Measurements from ENCODE around the gene FAM118B. TPM values are rescaled to one million over a fixed set of nuclear protein-coding genes. Genes with fewer than 3 reads are reported as not detected.

FAM118B gene
- total and polyA plus RNA-seq, 2 of the 4 experiments (the other 2 are of a cell fraction), result 20.0 to 27.2 TPM

GRCh38 chr11:126280595-126280994 lies 69.0 kb downstream of the FAM118B start:
- Histone ChIP-seq H3K36me3 (ENCODE audit: control insufficient read depth, insufficient read depth, low read length) (peaks cover 17% of the 10 kb centered on the region), H4K20me1 (ENCODE audit: insufficient read depth, low read length) (no peaks in the 10 kb centered on the region), H3K4me3 (ENCODE audit: insufficient read depth, low read depth, low read length) (no peak overlapping the region), H4K8ac (ENCODE audit: low read depth in 2 of 2, low read length in 2 of 2) (no peak overlapping the region), H4K5ac (ENCODE audit: low read depth, low read length) (no peak overlapping the region), H2BK20ac (ENCODE audit: low read depth, low read length) (no peak overlapping the region), H2BK5ac (ENCODE audit: low read depth, low read length, poor library complexity, severe bottlenecking) (no peak overlapping the region), H2AK5ac (ENCODE audit: low read depth, low read length) (no peak overlapping the region), H2BK15ac (ENCODE audit: low read depth, low read length) (no peak overlapping the region), H3K14ac (replicated peaks; ENCODE audit: low read depth, low read length) (no peak overlapping the region), H3K4me1 (ENCODE audit: control insufficient read depth, insufficient read depth, low read length) (peaks cover 3% of the 10 kb centered on the region; the same call in 1 of the 2 replicates), H3K27ac (ENCODE audit: insufficient read depth, low read length) (no peak overlapping the region), H3K56ac (ENCODE audit: extremely low read depth, insufficient read depth, low read length) (no peak overlapping the region), H2BK120ac (ENCODE audit: low read depth, low read length) (no peak overlapping the region), H3K9ac (ENCODE audit: low read depth, low read length) (no peak overlapping the region), H4K91ac (ENCODE audit: insufficient read depth, low read depth, low read length) (no peak overlapping the region), H3K18ac (ENCODE audit: low read depth, low read length) (no peak overlapping the region), H3K9me3 (ENCODE audit: control insufficient read depth, insufficient read depth, low read length) (no peaks in the 10 kb centered on the region), H3K4ac (ENCODE audit: low read depth, low read length) (no peak overlapping the region), H3K9me1 (ENCODE audit: insufficient read depth, low read length) (peaks cover 5% of the 10 kb centered on the region; the same call in 1 of the 2 replicates), H3K23ac (ENCODE audit: low read depth, low read length) (no peak overlapping the region), H3K27me3 (ENCODE audit: control insufficient read depth, insufficient read depth, low read length) (no peaks in the 10 kb centered on the region), H3K79me1 (ENCODE audit: low read depth in 1 of 2, low read length in 2 of 2) (peaks cover 4 to 20% of the 10 kb centered on the region in 2 experiments; a peak in 3 of 4 replicates), H3K4me2 (ENCODE audit: low read depth, low read length) (no peak overlapping the region), H2AFZ (replicated peaks; ENCODE audit: low read length, poor library complexity) (no peak overlapping the region), H2AK9ac (replicated peaks; ENCODE audit: low read depth, low read length, poor library complexity) (no peak overlapping the region)
- no TSS peak for BruUV-seq (replicated peaks)
- in situ Hi-C loops (cut with MboI; ENCODE audit: low sequenced_read_pairs), result no loop called here
- CTCF ChIA-PET, result interaction anchor here (0.7 kb wide), 1 partner anchor 1347 kb away, joined by 3 read pairs; no protein-coding TSS in a partner anchor
- no peak for ATAC-seq (ENCODE audit: low read depth)
- TF ChIP-seq FOS (IDR thresholded peaks at IDR 0.05; ENCODE audit: low read depth, low read length) (no peak), CHD1 (IDR thresholded peaks at IDR 0.05; ENCODE audit: low read depth, low read length) (no peak), POLR2A (IDR thresholded peaks at IDR 0.05; ENCODE audit: low read depth, low read length) (no peak), RCOR1 (IDR thresholded peaks at IDR 0.05; ENCODE audit: insufficient replicate concordance, low read length) (no peak), BHLHE40 (IDR thresholded peaks at IDR 0.05; ENCODE audit: low read depth, low read length) (no peak), CEBPB (IDR thresholded peaks at IDR 0.05; ENCODE audit: low read depth, low read length) (no peak), RAD21 (IDR thresholded peaks at IDR 0.05; ENCODE audit: low read length) (no peak), CTCF (conservative IDR thresholded peaks at IDR 0.05; ENCODE audit: low read depth, low read length) (no peak), SMC3 (IDR thresholded peaks at IDR 0.05; ENCODE audit: low read depth, low read length) (no peak), ELK1 (IDR thresholded peaks at IDR 0.05; ENCODE audit: borderline replicate concordance, low read depth, low read length) (no peak)
- POLR2A ChIA-PET (ENCODE audit: unreplicated experiment), result interaction anchor here (0.6 kb wide), 1 partner anchor 68 kb away, joined by 3 read pairs; no protein-coding TSS in a partner anchor
- WGBS, 2 experiments (ENCODE audit: extremely low coverage in 2 of 2, insufficient read length in 1 of 2), result 100% methylated on average over 2 of the region's 5 CpGs; no CpG with 5 or more reads in 1 of the 2 experiments
- dilution Hi-C loops (cut with HindIII; ENCODE audit: low sequenced_read_pairs, unreplicated experiment), result no loop called here
- no peak for DNase-seq
- intact Hi-C loops (cut with micrococcal nuclease), result no loop called here
